T47D (cell line): ENCODE results near the gene KLHL6.

Experiments
- DNase-seq, 2 experiments: peaks; one replicate each; pipeline versions ENCODE4 v3.0.0 to v3.0.0-alpha.2; 2011 to 2012; ENCODE audit warnings: low read depth in 1 of 2, low spot score in 1 of 2
- JUND ChIP-seq: IDR thresholded peaks from 2 replicates; pipeline ENCODE4 v1.6.1; 2012; ENCODE audit warnings: low read depth
- in situ Hi-C: cut with HindIII; loops from 2 replicates; pipeline ENCODE4 v1.10.0; 2016; ENCODE audit warnings: low sequenced_read_pairs, low pct_unique_long_range_greater_than_20kb

KLHL6 gene

GRCh38 chr3:183502237-183503181, 53.0 kb downstream of the KLHL6 start:
- in situ Hi-C loops, result no loop called here
- no peak for TF ChIP-seq JUND
- DNase-seq, result peak; percentile 84 to 91

- no peak for DNase-seq
- in situ Hi-C loops, result no loop called here
- no peak for TF ChIP-seq JUND
These were observed 54.4 kb downstream of the KLHL6 start for GRCh38 chr3:183500981-183501704.

- no peak for TF ChIP-seq JUND
- in situ Hi-C loops, result no loop called here
- no peak for DNase-seq
These were observed 55.2 kb downstream of the KLHL6 start for GRCh38 chr3:183500319-183500718.

GRCh38 chr3:183498634-183499033, 56.9 kb downstream of the KLHL6 start:
- DNase-seq, result no peak
- in situ Hi-C loops, result no loop called here
- no peak for TF ChIP-seq JUND

GRCh38 chr3:183497313-183497712, 58.2 kb downstream of the KLHL6 start:
- peak in 1 of 2 experiments; percentile 61 for DNase-seq
- in situ Hi-C loops, result no loop called here
- no peak for TF ChIP-seq JUND

GRCh38 chr3:183496311-183496710, 59.2 kb downstream of the KLHL6 start:
- no peak for TF ChIP-seq JUND
- in situ Hi-C loops, result no loop called here
- DNase-seq, result no peak

GRCh38 chr3:183494341-183494740, 61.2 kb downstream of the KLHL6 start:
- in situ Hi-C loops, result no loop called here
- TF ChIP-seq JUND, result no peak
- DNase-seq, result no peak

- in situ Hi-C loops, result no loop called here
- no peak for TF ChIP-seq JUND
- DNase-seq, result no peak
These were observed 62.0 kb downstream of the KLHL6 start for GRCh38 chr3:183493296-183494045.

GRCh38 chr3:183492849-183493179, 62.7 kb downstream of the KLHL6 start:
- no peak for DNase-seq
- in situ Hi-C loops, result no loop called here
- no peak for TF ChIP-seq JUND

GRCh38 chr3:183491923-183492848, 63.3 kb downstream of the KLHL6 start:
- no peak for DNase-seq
- no peak for TF ChIP-seq JUND
- in situ Hi-C loops, result no loop called here

- TF ChIP-seq JUND, result no peak
- DNase-seq, result no peak
- in situ Hi-C loops, result no loop called here
These were observed 64.2 kb downstream of the KLHL6 start for GRCh38 chr3:183491109-183491922.
